ENCODE measurements around the gene SPTSSA. TPM values are rescaled to one million over a fixed set of nuclear protein-coding genes. Genes with fewer than 3 reads are reported as not detected.

The SPTSSA gene
- total RNA-seq, 2 experiments from 2014 or later = 8.7 to 8.9 TPM

- CTCF ChIA-PET = no interaction called here
- Mint-ChIP-seq H3K27me3 (no peaks in the 10 kb centered on the region), H3K27ac (no peak overlapping the region), H3K36me3 (ENCODE audit: low read depth) (no peaks in the 10 kb centered on the region), H3K4me1 (peaks cover 4% of the 10 kb centered on the region), H3K4me3 (no peak overlapping the region), H3K9me3 (ENCODE audit: low read depth) (no peaks in the 10 kb centered on the region)
- intact Hi-C loops (cut with DNase I, micrococcal nuclease) = loop anchor here in 1 of 2 experiments (10.0 kb wide), 1 partner anchor 422 kb away; no protein-coding TSS in a partner anchor
- DNase-seq (no peak), ATAC-seq (no peak)
- POLR2A ChIA-PET = no interaction called here
These were observed 4.7 kb upstream of the SPTSSA start for GRCh38 chr14:34466691-34467090.

- H3K4me1 Mint-ChIP-seq = peaks cover 17% of the 10 kb centered on the region
- no peaks in the 10 kb centered on the region for H3K9me3 Mint-ChIP-seq (ENCODE audit: low read depth)
- no peak overlapping the region for H3K27ac Mint-ChIP-seq
- ATAC-seq (no peak), DNase-seq (no peak)
- H3K27me3 Mint-ChIP-seq = no peaks in the 10 kb centered on the region
- intact Hi-C loops (cut with DNase I, micrococcal nuclease) = loop anchor here in 1 of 2 experiments (10.0 kb wide), 1 partner anchor 420 kb away; no protein-coding TSS in a partner anchor
- ChIA-PET POLR2A (no interaction called here), CTCF (interaction anchor here (0.7 kb wide), 1 partner anchor 20 kb away, joined by 4 read pairs; no protein-coding TSS in a partner anchor)
- H3K36me3 Mint-ChIP-seq (ENCODE audit: low read depth) = no peaks in the 10 kb centered on the region
- H3K4me3 Mint-ChIP-seq = no peak overlapping the region
These were observed 3.2 kb upstream of the SPTSSA start for GRCh38 chr14:34465069-34465859.

GRCh38 chr14:34463598-34463961 lies 1.5 kb upstream of the SPTSSA start:
- no peaks in the 10 kb centered on the region for H3K9me3 Mint-ChIP-seq (ENCODE audit: low read depth)
- no peak for DNase-seq
- no peaks in the 10 kb centered on the region for H3K27me3 Mint-ChIP-seq
- ChIA-PET POLR2A (interaction anchor here (0.6 kb wide), 1 partner anchor 515 kb away, joined by 3 read pairs; no protein-coding TSS in a partner anchor), CTCF (interaction anchor here (0.8 kb wide), 2 partner anchors 42 to 138 kb away, joined by 3 read pairs; no protein-coding TSS in a partner anchor)
- peaks cover 2% of the 10 kb centered on the region for H3K36me3 Mint-ChIP-seq (ENCODE audit: low read depth)
- ATAC-seq = no peak
- no peak overlapping the region for H3K27ac Mint-ChIP-seq
- no peak overlapping the region for H3K4me3 Mint-ChIP-seq
- peaks cover 19% of the 10 kb centered on the region for H3K4me1 Mint-ChIP-seq
- intact Hi-C loops (cut with DNase I, micrococcal nuclease) = loop anchor here (5.0 to 10.0 kb wide), 5 partner anchors 74 to 1854 kb away; partner anchors contain the start of genes CFL2 (in 1 of the 2) and EAPP (in 1 of the 2)

- Mint-ChIP-seq H3K27me3 (no peaks in the 10 kb centered on the region), H3K4me1 (peaks cover 19% of the 10 kb centered on the region), H3K9me3 (ENCODE audit: low read depth) (no peaks in the 10 kb centered on the region), H3K27ac (peak overlapping the region; percentile 85), H3K4me3 (peak overlapping the region; percentile 91), H3K36me3 (ENCODE audit: low read depth) (peaks cover 5% of the 10 kb centered on the region)
- ChIA-PET POLR2A (no interaction called here), CTCF (interaction anchor here (0.8 to 1.1 kb wide), 2 partner anchors 101 to 127 kb away, joined by 3 to 4 read pairs; no protein-coding TSS in a partner anchor)
- peak; percentile 62 for ATAC-seq
- intact Hi-C loops (cut with DNase I, micrococcal nuclease) = loop anchor here (1.0 to 10.0 kb wide), 10 partner anchors 73 to 1856 kb away; partner anchors contain the start of genes BRMS1L (in 1 of the 2), CFL2 (in 1 of the 2), EAPP (in 1 of the 2) and PRORP (in 1 of the 2)
- DNase-seq = peak; percentile 50
These were observed 507 bp downstream of the SPTSSA start for GRCh38 chr14:34461334-34462131.

- intact Hi-C loops (cut with DNase I, micrococcal nuclease) = loop anchor here (5.0 to 10.0 kb wide), 5 partner anchors 76 to 1856 kb away; partner anchors contain the start of genes CFL2 (in 1 of the 2) and EAPP (in 1 of the 2)
- peak overlapping the region; percentile 85 for H3K27ac Mint-ChIP-seq
- peak overlapping the region; percentile 91 for H3K4me3 Mint-ChIP-seq
- H3K4me1 Mint-ChIP-seq = peaks cover 19% of the 10 kb centered on the region
- ATAC-seq = no peak
- ChIA-PET CTCF (interaction anchor here (0.8 to 1.1 kb wide), 2 partner anchors 100 to 127 kb away, joined by 3 to 4 read pairs; no protein-coding TSS in a partner anchor), POLR2A (no interaction called here)
- no peak for DNase-seq
- peaks cover 6% of the 10 kb centered on the region for H3K36me3 Mint-ChIP-seq (ENCODE audit: low read depth)
- no peaks in the 10 kb centered on the region for H3K27me3 Mint-ChIP-seq
- H3K9me3 Mint-ChIP-seq (ENCODE audit: low read depth) = no peaks in the 10 kb centered on the region
These were observed 1.2 kb downstream of the SPTSSA start for GRCh38 chr14:34460841-34461240.

- Mint-ChIP-seq H3K4me3 (peak overlapping the region; percentile 91), H3K27me3 (no peaks in the 10 kb centered on the region), H3K4me1 (peaks cover 19% of the 10 kb centered on the region), H3K27ac (no peak overlapping the region), H3K36me3 (ENCODE audit: low read depth) (peaks cover 9% of the 10 kb centered on the region), H3K9me3 (ENCODE audit: low read depth) (no peaks in the 10 kb centered on the region)
- DNase-seq (no peak), ATAC-seq (no peak)
- intact Hi-C loops (cut with DNase I, micrococcal nuclease) = loop anchor here (5.0 to 10.0 kb wide), 5 partner anchors 77 to 1857 kb away; partner anchors contain the start of genes CFL2 (in 1 of the 2) and EAPP (in 1 of the 2)
- CTCF ChIA-PET = interaction anchor here (1.1 kb wide), 1 partner anchor 100 kb away, joined by 4 read pairs; no protein-coding TSS in a partner anchor
- POLR2A ChIA-PET = no interaction called here
These were observed 1.7 kb downstream of the SPTSSA start for GRCh38 chr14:34460295-34460694.

GRCh38 chr14:34457186-34457585 lies 4.9 kb downstream of the SPTSSA start:
- ATAC-seq = no peak
- H3K36me3 Mint-ChIP-seq (ENCODE audit: low read depth) = peaks cover 13% of the 10 kb centered on the region
- no peak overlapping the region for H3K27ac Mint-ChIP-seq
- POLR2A ChIA-PET = no interaction called here
- intact Hi-C loops (cut with DNase I, micrococcal nuclease) = no loop called here
- H3K4me3 Mint-ChIP-seq = no peak overlapping the region
- peaks cover 14% of the 10 kb centered on the region for H3K4me1 Mint-ChIP-seq
- no peak for DNase-seq
- no peaks in the 10 kb centered on the region for H3K9me3 Mint-ChIP-seq (ENCODE audit: low read depth)
- no peaks in the 10 kb centered on the region for H3K27me3 Mint-ChIP-seq
- CTCF ChIA-PET = no interaction called here

GRCh38 chr14:34453226-34453625 lies 8.8 kb downstream of the SPTSSA start:
- H3K27ac Mint-ChIP-seq = no peak overlapping the region
- H3K36me3 Mint-ChIP-seq (ENCODE audit: low read depth) = peaks cover 14% of the 10 kb centered on the region
- intact Hi-C loops (cut with DNase I, micrococcal nuclease) = no loop called here
- ChIA-PET POLR2A (no interaction called here), CTCF (no interaction called here)
- no peak overlapping the region for H3K4me3 Mint-ChIP-seq
- no peaks in the 10 kb centered on the region for H3K4me1 Mint-ChIP-seq
- no peaks in the 10 kb centered on the region for H3K9me3 Mint-ChIP-seq (ENCODE audit: low read depth)
- ATAC-seq (no peak), DNase-seq (no peak)
- H3K27me3 Mint-ChIP-seq = no peaks in the 10 kb centered on the region

- ChIA-PET POLR2A (no interaction called here), CTCF (interaction anchor here (0.5 kb wide), 1 partner anchor 96 kb away, joined by 3 read pairs; no protein-coding TSS in a partner anchor)
- H3K4me1 Mint-ChIP-seq = no peaks in the 10 kb centered on the region
- no peak for ATAC-seq
- H3K27me3 Mint-ChIP-seq = no peaks in the 10 kb centered on the region
- intact Hi-C loops (cut with DNase I, micrococcal nuclease) = no loop called here
- H3K4me3 Mint-ChIP-seq = no peak overlapping the region
- DNase-seq = no peak
- no peaks in the 10 kb centered on the region for H3K9me3 Mint-ChIP-seq (ENCODE audit: low read depth)
- no peak overlapping the region for H3K27ac Mint-ChIP-seq
- peaks cover 16% of the 10 kb centered on the region for H3K36me3 Mint-ChIP-seq (ENCODE audit: low read depth)
These were observed 9.7 kb downstream of the SPTSSA start for GRCh38 chr14:34452258-34452822.

GRCh38 chr14:34450958-34451357 lies 11.1 kb downstream of the SPTSSA start:
- Mint-ChIP-seq H3K27ac (no peak overlapping the region), H3K4me1 (no peaks in the 10 kb centered on the region), H3K27me3 (no peaks in the 10 kb centered on the region), H3K9me3 (ENCODE audit: low read depth) (no peaks in the 10 kb centered on the region), H3K4me3 (no peak overlapping the region), H3K36me3 (ENCODE audit: low read depth) (peaks cover 18% of the 10 kb centered on the region)
- DNase-seq (no peak), ATAC-seq (no peak)
- ChIA-PET POLR2A (no interaction called here), CTCF (no interaction called here)
- intact Hi-C loops (cut with DNase I, micrococcal nuclease) = no loop called here

- Mint-ChIP-seq H3K36me3 (ENCODE audit: low read depth) (peaks cover 14% of the 10 kb centered on the region), H3K4me1 (no peaks in the 10 kb centered on the region), H3K4me3 (no peak overlapping the region), H3K27me3 (no peaks in the 10 kb centered on the region), H3K27ac (no peak overlapping the region), H3K9me3 (ENCODE audit: low read depth) (no peaks in the 10 kb centered on the region)
- intact Hi-C loops (cut with DNase I, micrococcal nuclease) = no loop called here
- ATAC-seq (no peak), DNase-seq (no peak)
- POLR2A ChIA-PET = no interaction called here
- CTCF ChIA-PET = no interaction called here
These were observed 11.5 kb downstream of the SPTSSA start for GRCh38 chr14:34450542-34450915.
